ENCODE data around the gene DAGLB. TPM values are rescaled to one million over a fixed set of nuclear protein-coding genes. Genes with fewer than 3 reads are reported as not detected.

Gene DAGLB
- total RNA-seq, 2 experiments from 2014 or later = 13.1 to 13.6 TPM

DNA sequence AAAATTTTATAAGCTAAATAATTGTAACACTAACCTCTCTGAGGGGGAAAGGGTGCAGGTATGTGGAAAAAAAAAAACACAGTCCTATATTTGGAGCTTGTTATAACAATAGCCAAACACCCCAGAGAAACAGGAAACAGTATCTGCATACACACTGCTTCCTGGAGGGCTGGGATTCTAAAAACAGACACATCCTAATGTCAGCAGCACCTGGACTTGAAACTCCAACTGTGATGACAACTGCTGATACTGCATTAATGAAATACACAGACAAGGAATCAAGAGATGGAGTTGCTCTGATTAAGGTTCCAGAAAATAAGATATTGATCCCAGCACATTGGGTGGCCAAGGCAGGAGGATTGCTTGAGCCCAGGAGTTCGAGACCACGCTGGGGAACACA lies 9.3 kb downstream of the DAGLB start:
- peaks cover 20% of the 10 kb centered on the region for H3K36me3 Mint-ChIP-seq (ENCODE audit: low read depth)
- CTCF ChIA-PET = no interaction called here
- no peaks in the 10 kb centered on the region for H3K9me3 Mint-ChIP-seq
- H3K4me1 Mint-ChIP-seq (ENCODE audit: low read depth) = peaks cover 55% of the 10 kb centered on the region
- intact Hi-C loops (cut with micrococcal nuclease) = loop anchor here (5.0 kb wide), 4 partner anchors 166 to 431 kb away; partner anchors contain the start of genes AIMP2, CYTH3 and PMS2
- peak overlapping the region; percentile 85 for H3K27ac Mint-ChIP-seq
- DNase-seq = no peak
- H3K27me3 Mint-ChIP-seq (ENCODE audit: low read depth) = no peaks in the 10 kb centered on the region
- H3K4me3 Mint-ChIP-seq = peak overlapping the region; percentile 6

DNA sequence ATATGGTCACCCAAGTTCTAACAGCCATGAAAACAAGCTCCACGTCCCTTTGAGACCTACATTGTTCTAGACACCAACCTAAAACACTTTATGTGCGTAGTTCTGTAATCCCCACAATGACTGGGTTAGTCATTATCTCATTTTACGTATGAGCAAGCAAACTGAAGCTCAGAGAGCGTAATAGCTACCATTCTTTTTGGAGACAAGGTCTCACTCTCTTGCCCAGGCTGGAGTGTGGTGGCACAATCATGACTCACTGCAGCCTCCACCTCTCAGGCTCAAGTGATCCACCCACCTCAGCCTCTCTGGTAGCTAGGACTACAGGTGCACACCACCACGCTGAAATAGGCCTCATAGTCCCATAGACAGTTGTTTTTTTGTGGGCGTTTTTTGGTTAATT lies 10.5 kb downstream of the DAGLB start:
- peaks cover 14% of the 10 kb centered on the region for H3K36me3 Mint-ChIP-seq (ENCODE audit: low read depth)
- no peak overlapping the region for H3K27ac Mint-ChIP-seq
- H3K9me3 Mint-ChIP-seq = no peaks in the 10 kb centered on the region
- H3K4me1 Mint-ChIP-seq (ENCODE audit: low read depth) = peaks cover 50% of the 10 kb centered on the region
- peak; percentile 55 for DNase-seq
- CTCF ChIA-PET = interaction anchor here (0.5 to 1.5 kb wide), 7 partner anchors 8 to 823 kb away, joined by 3 to 4 read pairs (median 4); partner anchors contain the start of gene DAGLB
- intact Hi-C loops (cut with micrococcal nuclease) = loop anchor here (5.0 kb wide), 4 partner anchors 165 to 430 kb away; partner anchors contain the start of genes AIMP2, CYTH3 and PMS2
- no peaks in the 10 kb centered on the region for H3K27me3 Mint-ChIP-seq (ENCODE audit: low read depth)
- H3K4me3 Mint-ChIP-seq = no peak overlapping the region

DNA sequence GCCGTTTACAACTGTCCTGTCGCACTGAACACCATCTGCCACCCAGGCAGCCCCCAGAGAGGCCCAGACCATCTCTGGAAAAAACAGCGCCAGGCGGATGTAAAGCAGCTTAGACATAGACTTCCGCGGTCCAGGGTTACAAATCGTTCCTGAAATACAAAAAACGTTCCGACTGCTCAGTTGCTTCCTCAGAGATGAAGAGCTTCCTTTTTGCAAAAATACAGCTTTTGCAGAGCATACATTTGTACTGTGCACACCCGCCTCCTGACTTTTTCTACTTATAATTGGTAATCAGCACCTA lies 11.4 kb downstream of the DAGLB start:
- peak; percentile 61 for DNase-seq
- H3K27ac Mint-ChIP-seq = peak overlapping the region; percentile 78
- H3K4me1 Mint-ChIP-seq (ENCODE audit: low read depth) = peaks cover 44% of the 10 kb centered on the region
- H3K36me3 Mint-ChIP-seq (ENCODE audit: low read depth) = peaks cover 12% of the 10 kb centered on the region
- H3K4me3 Mint-ChIP-seq = peak overlapping the region; percentile 58
- H3K27me3 Mint-ChIP-seq (ENCODE audit: low read depth) = no peaks in the 10 kb centered on the region
- H3K9me3 Mint-ChIP-seq = no peaks in the 10 kb centered on the region
- intact Hi-C loops (cut with micrococcal nuclease) = loop anchor here (5.0 kb wide), 4 partner anchors 164 to 429 kb away; partner anchors contain the start of genes AIMP2, CYTH3 and PMS2
- CTCF ChIA-PET = interaction anchor here (1.4 to 1.5 kb wide), 4 partner anchors 9 to 439 kb away, joined by 3 to 4 read pairs (median 4); no protein-coding TSS in a partner anchor

DNA sequence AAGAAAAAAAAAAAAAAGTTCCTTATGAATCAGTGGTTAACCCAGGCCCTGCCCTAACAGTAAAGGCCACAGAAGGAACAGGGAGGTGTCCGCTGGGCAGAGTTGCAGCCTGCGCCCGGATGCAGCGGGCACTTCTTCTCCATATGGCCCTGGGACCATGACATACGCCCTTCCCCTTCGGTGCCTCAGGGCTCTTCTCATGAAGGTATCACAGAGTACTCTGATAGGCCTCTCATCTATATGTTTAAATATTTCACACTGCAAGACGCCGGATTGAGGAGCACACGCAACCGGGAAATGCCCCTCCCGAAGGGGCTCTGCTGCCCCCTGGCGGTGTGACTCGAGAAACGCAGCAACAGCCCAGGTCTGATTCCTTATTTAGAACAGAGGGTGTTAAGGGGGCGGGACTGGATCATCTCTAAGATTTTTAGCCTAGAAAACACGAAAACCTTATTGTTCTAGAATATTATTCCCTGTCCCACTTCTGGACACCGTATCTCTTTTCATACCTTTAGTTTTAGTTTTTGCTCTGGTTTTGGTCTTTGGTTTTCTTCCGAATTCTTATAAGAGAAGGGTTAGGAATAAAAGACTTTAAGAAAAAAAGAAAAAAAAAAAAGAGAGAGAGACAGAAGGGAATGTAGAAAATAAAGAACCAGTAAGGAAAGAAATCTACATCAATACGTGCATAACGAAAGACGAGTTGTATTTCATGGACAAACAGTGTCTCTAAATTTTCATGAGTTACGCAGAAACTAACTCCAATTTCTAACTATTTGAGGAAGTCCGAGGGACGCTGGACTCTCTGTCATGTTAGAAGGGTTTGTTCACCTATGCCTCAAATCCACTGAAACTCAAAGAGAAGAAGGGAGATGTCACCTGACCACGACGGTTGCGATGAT lies 12.0 kb downstream of the DAGLB start:
- H3K27me3 Mint-ChIP-seq (ENCODE audit: low read depth) = no peaks in the 10 kb centered on the region
- no peaks in the 10 kb centered on the region for H3K9me3 Mint-ChIP-seq
- DNase-seq = peak; percentile 95
- H3K4me3 Mint-ChIP-seq = peak overlapping the region; percentile 58
- peaks cover 10% of the 10 kb centered on the region for H3K36me3 Mint-ChIP-seq (ENCODE audit: low read depth)
- intact Hi-C loops (cut with micrococcal nuclease) = loop anchor here (1.0 to 5.0 kb wide), 5 partner anchors 13 to 428 kb away; partner anchors contain the start of genes AIMP2, CYTH3 and PMS2
- peak overlapping the region; percentile 78 for H3K27ac Mint-ChIP-seq
- CTCF ChIA-PET = interaction anchor here (0.9 to 1.5 kb wide), 4 partner anchors 19 to 45 kb away, joined by 3 to 5 read pairs (median 3); no protein-coding TSS in a partner anchor
- peaks cover 43% of the 10 kb centered on the region for H3K4me1 Mint-ChIP-seq (ENCODE audit: low read depth)

DNA sequence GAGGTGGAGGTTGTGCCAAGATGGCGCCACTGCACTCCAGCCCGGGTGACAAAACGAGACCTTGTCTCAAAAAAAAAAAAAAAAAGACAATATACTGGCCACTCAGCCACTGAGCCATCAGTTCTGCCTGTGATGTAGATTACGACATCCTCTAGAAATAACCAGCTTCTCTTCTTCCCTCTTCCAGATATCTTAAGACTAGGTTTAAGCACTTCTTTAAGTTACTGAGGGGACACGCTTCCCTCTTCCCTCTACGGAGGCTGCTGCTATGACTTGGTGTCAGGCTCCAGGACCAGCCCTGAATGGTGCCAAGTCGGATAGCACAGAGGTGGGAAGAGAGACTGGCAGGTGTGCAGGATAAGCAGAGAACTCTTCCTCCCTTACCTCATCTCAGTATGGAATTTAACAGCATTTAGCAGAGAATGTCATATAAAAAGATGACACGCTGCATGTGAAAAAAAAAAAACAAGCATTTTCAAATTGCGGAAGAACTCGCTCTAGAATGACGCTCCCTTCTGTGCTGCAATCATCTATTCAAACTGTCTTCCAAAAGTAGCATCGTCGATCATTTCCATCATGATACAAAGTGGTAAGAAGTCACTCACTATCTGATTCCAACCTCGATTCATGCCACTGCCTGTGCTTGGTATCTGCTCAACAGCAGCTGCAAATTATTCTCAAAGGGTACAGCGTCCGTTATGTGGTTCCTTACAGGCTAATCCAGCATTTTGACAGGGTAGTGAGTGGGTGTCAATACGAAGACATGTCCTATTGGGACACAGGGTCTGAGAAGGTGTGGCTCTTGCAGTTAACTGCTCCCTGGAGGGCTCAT lies 13.8 kb downstream of the DAGLB start:
- CTCF ChIA-PET = interaction anchor here (1.0 to 1.1 kb wide), 2 partner anchors 44 to 111 kb away, joined by 3 to 5 read pairs; no protein-coding TSS in a partner anchor
- intact Hi-C loops (cut with micrococcal nuclease) = no loop called here
- peaks cover 35% of the 10 kb centered on the region for H3K4me1 Mint-ChIP-seq (ENCODE audit: low read depth)
- no peak overlapping the region for H3K4me3 Mint-ChIP-seq
- H3K9me3 Mint-ChIP-seq = no peaks in the 10 kb centered on the region
- H3K27me3 Mint-ChIP-seq (ENCODE audit: low read depth) = no peaks in the 10 kb centered on the region
- no peak for DNase-seq
- no peak overlapping the region for H3K27ac Mint-ChIP-seq
- H3K36me3 Mint-ChIP-seq (ENCODE audit: low read depth) = peaks cover 10% of the 10 kb centered on the region

DNA sequence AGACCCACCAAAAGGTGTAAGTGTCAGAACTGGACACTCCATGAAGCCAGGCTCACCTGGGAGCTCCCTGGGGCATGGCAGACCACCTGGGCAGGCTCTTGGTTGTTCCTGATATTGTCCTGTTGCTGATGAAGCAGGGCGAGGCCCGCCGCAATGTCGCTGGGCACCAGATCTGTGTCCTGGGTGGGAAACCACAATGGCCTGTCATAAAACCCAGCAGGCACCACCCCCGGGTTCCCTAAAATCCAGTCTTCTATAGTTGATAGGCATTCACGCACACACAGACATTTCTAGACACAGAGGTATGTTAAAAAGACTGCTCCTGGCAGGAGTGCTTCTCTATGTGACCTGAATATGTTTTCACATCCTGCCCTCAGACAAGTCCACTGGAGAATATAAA lies 15.0 kb downstream of the DAGLB start:
- H3K27ac Mint-ChIP-seq = no peak overlapping the region
- intact Hi-C loops (cut with micrococcal nuclease) = no loop called here
- peaks cover 13% of the 10 kb centered on the region for H3K36me3 Mint-ChIP-seq (ENCODE audit: low read depth)
- peaks cover 24% of the 10 kb centered on the region for H3K4me1 Mint-ChIP-seq (ENCODE audit: low read depth)
- CTCF ChIA-PET = interaction anchor here (0.6 kb wide), 1 partner anchor 32 kb away, joined by 5 read pairs; no protein-coding TSS in a partner anchor
- H3K9me3 Mint-ChIP-seq = no peaks in the 10 kb centered on the region
- DNase-seq = no peak
- no peaks in the 10 kb centered on the region for H3K27me3 Mint-ChIP-seq (ENCODE audit: low read depth)
- no peak overlapping the region for H3K4me3 Mint-ChIP-seq

DNA sequence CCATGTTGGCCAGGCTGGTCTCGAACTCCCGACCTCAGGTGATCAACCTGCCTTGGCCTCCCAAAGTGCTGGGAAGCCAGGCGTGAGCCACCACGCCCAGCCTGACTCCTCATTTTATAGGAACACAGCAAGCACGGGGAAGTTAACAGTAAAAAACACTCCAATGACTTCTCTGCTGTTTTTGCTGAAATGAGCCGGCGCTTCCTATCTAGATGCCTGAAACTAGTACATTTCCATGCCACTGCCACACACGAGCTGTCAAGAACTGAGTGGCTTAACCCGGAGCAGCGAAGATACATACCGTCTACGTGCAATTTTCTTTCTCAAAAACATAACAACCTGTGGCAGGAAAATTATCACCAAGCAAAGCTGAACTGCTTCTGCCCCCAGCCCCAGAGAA lies 16.8 kb downstream of the DAGLB start:
- CTCF ChIA-PET = no interaction called here
- H3K9me3 Mint-ChIP-seq = no peaks in the 10 kb centered on the region
- DNase-seq = no peak
- H3K27me3 Mint-ChIP-seq (ENCODE audit: low read depth) = no peaks in the 10 kb centered on the region
- peaks cover 9% of the 10 kb centered on the region for H3K4me1 Mint-ChIP-seq (ENCODE audit: low read depth)
- H3K27ac Mint-ChIP-seq = no peak overlapping the region
- H3K36me3 Mint-ChIP-seq (ENCODE audit: low read depth) = peaks cover 17% of the 10 kb centered on the region
- intact Hi-C loops (cut with micrococcal nuclease) = no loop called here
- H3K4me3 Mint-ChIP-seq = no peak overlapping the region

DNA sequence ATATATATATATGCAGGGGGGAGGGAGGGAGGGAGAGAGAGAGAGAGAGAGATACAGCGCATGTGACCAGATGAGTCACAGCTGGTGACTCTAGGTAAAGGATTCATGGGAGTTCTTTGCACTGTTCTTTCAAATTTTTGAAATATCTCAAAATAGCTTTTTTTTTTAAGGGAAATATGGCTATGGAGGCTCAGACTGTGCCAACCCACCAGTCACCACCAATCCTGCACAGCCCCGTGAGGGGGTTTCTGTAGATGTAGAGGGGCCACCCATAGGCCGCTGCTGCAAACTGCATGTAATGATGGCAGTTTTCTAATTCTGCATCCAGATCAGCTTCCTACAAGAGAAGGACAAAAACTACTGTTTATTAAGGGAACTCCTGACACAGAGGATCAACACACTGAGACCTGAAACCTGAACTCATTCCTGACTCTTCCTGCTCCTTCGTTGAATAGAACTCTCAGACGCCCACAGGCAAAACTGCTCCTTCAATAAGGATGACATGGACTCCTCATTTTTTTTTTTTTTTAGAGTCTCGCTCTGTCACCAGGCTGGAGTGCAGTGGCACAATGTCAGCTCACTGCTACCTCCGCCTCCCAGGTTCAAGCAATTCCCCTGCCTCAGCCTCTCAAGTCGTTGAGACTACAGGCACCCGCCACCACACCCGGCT lies 17.3 kb downstream of the DAGLB start:
- Mint-ChIP-seq H3K4me3 (no peak overlapping the region), H3K36me3 (ENCODE audit: low read depth) (peaks cover 14% of the 10 kb centered on the region), H3K9me3 (no peaks in the 10 kb centered on the region), H3K27ac (no peak overlapping the region), H3K4me1 (ENCODE audit: low read depth) (peaks cover 3% of the 10 kb centered on the region), H3K27me3 (ENCODE audit: low read depth) (no peaks in the 10 kb centered on the region)
- DNase-seq = no peak
- CTCF ChIA-PET = no interaction called here
- intact Hi-C loops (cut with micrococcal nuclease) = no loop called here

DNA sequence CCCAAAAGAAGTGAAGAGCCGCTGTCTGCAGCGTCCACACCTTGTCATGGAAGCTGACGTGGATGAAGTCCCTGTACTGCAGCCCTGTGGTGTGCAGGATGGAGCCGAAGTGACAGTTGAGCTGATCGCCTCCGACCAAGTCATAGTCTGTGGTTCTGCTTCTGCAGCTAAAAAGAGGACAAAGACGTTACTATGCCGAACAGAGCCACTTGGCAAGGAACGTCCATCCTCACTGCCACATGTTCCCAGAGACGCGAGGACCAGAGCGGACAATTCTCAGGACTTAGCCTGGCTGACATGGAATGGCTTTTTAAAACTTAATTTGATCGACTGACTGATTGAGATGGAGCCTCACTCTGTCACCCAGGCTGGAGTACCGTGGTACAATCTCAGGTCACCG lies 21.8 kb downstream of the DAGLB start:
- CTCF ChIA-PET = no interaction called here
- no peaks in the 10 kb centered on the region for H3K27me3 Mint-ChIP-seq (ENCODE audit: low read depth)
- no peaks in the 10 kb centered on the region for H3K9me3 Mint-ChIP-seq
- intact Hi-C loops (cut with micrococcal nuclease) = no loop called here
- H3K36me3 Mint-ChIP-seq (ENCODE audit: low read depth) = peaks cover 19% of the 10 kb centered on the region
- no peak overlapping the region for H3K4me3 Mint-ChIP-seq
- H3K27ac Mint-ChIP-seq = no peak overlapping the region
- DNase-seq = no peak
- peaks cover 8% of the 10 kb centered on the region for H3K4me1 Mint-ChIP-seq (ENCODE audit: low read depth)

DNA sequence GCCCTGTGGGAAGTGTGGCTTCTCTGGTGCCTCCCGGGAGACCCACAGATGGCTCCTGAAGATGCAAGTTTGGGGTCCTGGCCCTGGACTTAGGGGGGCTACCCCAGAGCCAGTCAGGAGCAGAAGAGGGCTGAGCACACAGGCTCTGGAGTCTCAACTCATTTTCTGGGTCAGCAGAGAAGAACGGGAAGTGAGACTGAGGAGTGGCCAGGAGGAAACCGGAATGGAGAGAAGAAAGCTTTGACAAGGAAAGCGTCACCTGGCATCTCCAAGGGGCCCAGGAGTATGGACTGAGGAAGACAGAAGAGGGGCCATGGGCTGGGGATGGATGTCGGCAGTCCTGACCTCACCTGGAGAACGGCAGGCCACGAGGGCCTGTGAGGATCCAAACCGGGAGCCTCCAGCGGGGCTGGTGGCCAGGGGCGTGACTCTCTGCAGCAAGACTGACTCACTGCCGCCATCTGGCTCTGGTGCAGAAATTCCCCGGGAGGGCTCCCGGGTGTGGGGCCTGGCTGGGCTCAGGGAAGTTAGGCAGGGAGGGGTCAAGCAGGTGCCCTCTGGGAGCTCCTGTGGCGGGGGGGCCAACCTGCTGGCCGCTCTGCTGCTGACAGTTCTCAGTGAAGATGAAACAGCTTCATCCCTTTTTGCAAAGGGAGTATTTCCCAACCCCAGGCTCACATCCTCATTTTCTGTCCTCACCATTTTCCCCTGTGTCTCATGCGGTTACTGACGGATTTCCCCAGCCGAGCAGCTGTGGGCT lies 23.6 kb downstream of the DAGLB start:
- CTCF ChIA-PET = no interaction called here
- Mint-ChIP-seq H3K36me3 (ENCODE audit: low read depth) (peaks cover 19% of the 10 kb centered on the region), H3K27ac (no peak overlapping the region), H3K9me3 (no peaks in the 10 kb centered on the region), H3K4me1 (ENCODE audit: low read depth) (peaks cover 6% of the 10 kb centered on the region), H3K27me3 (ENCODE audit: low read depth) (no peaks in the 10 kb centered on the region), H3K4me3 (no peak overlapping the region)
- DNase-seq = no peak
- intact Hi-C loops (cut with micrococcal nuclease) = no loop called here

DNA sequence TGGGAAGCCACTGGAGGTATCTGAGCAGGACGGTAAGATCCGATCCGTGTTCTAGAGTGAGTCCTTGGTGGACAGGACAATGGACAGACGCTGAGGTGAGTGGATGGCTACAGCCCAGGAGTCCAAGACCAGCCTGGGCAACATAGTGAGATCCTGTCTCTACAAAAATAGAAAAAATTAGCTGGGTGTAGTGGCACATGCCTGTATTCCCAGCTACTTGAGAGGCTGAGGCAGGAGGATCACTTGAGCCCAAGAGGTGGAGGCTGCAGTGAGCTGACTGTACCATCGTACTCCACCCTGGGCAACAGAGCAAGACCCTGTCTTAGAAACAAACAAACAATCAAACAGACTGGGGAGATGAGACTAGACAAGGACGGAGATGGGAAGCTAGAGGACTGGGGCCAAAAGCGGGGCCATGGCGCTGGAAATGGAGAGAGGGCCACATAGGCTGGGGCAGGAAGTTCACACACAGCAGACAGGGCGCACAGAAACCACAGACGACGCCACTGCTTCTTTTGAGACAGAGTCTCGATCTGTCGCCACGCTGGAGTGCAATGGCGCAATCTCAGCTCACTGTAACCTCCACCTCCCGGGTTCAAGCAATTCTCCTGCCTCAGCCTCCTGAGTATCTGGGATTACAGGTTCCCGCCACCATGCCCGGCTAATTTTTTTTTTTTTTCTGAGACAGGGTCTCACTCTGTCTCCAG lies 24.7 kb downstream of the DAGLB start:
- H3K27me3 Mint-ChIP-seq (ENCODE audit: low read depth) = no peaks in the 10 kb centered on the region
- no peaks in the 10 kb centered on the region for H3K9me3 Mint-ChIP-seq
- peaks cover 6% of the 10 kb centered on the region for H3K4me1 Mint-ChIP-seq (ENCODE audit: low read depth)
- intact Hi-C loops (cut with micrococcal nuclease) = no loop called here
- H3K4me3 Mint-ChIP-seq = no peak overlapping the region
- H3K27ac Mint-ChIP-seq = no peak overlapping the region
- CTCF ChIA-PET = interaction anchor here (0.6 to 0.7 kb wide), 2 partner anchors 20 to 72 kb away, joined by 7 read pairs; no protein-coding TSS in a partner anchor
- peaks cover 15% of the 10 kb centered on the region for H3K36me3 Mint-ChIP-seq (ENCODE audit: low read depth)
- DNase-seq = no peak
